ENCODE data around the gene TTC28. TPM values are rescaled to one million over a fixed set of nuclear protein-coding genes. Genes with fewer than 3 reads are reported as not detected.

The TTC28 gene
- total RNA-seq, 1 donor from 2014 or later: 16.4 TPM

DNA sequence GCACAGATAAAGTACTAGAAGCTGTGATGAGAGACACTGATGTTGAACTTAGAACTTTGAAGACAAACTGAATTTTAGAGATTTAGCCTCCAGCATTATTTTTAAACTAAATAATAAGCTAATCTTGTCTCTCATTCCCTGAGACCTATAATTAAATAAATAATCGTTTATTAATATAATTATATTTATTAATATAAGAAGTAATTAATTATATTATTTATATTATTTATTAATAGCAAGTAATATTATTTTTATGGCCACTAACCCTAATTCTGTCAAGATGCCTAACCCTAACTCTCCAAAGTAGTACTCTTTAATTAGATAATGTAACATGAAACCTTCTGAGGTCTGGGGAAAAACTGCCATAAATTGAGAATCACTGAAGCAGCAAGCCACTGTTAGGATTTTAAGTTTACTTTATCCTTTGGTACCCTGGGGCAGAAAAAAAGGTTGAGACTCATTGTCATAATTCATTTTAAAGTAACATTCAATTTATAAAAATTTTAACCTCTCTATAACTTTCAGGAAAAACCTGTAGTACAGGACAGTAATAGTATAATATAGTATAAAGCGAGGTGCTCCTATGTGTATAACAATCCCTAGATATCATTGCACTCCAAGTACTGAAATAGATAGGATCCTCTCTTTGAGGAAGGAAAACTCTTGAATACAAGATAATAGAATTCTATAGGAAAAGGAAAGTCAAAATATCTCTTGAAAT, 85.4 kb downstream of the TTC28 start:
- no peaks in the 10 kb centered on the region for H3K27me3 ChIP-seq (ENCODE audit: low read depth)
- H3K9me3 ChIP-seq (replicated peaks): no peaks in the 10 kb centered on the region
- no peak overlapping the region for H3K4me3 ChIP-seq
- DNase-seq: no peak
- peaks cover 10% of the 10 kb centered on the region for H3K4me1 ChIP-seq
- intact Hi-C loops (cut with micrococcal nuclease): loop anchor here (2.0 kb wide), 1 partner anchor 543 kb away; no protein-coding TSS in a partner anchor
- no peak overlapping the region for H3K27ac ChIP-seq (replicated peaks)
- H3K36me3 ChIP-seq: no peaks in the 10 kb centered on the region
- TF ChIP-seq, protein P1, sequence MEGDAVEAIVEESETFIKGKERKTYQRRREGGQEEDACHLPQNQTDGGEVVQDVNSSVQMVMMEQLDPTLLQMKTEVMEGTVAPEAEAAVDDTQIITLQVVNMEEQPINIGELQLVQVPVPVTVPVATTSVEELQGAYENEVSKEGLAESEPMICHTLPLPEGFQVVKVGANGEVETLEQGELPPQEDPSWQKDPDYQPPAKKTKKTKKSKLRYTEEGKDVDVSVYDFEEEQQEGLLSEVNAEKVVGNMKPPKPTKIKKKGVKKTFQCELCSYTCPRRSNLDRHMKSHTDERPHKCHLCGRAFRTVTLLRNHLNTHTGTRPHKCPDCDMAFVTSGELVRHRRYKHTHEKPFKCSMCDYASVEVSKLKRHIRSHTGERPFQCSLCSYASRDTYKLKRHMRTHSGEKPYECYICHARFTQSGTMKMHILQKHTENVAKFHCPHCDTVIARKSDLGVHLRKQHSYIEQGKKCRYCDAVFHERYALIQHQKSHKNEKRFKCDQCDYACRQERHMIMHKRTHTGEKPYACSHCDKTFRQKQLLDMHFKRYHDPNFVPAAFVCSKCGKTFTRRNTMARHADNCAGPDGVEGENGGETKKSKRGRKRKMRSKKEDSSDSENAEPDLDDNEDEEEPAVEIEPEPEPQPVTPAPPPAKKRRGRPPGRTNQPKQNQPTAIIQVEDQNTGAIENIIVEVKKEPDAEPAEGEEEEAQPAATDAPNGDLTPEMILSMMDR (IDR thresholded peaks at IDR 0.05; ENCODE audit: borderline replicate concordance): no peak

DNA sequence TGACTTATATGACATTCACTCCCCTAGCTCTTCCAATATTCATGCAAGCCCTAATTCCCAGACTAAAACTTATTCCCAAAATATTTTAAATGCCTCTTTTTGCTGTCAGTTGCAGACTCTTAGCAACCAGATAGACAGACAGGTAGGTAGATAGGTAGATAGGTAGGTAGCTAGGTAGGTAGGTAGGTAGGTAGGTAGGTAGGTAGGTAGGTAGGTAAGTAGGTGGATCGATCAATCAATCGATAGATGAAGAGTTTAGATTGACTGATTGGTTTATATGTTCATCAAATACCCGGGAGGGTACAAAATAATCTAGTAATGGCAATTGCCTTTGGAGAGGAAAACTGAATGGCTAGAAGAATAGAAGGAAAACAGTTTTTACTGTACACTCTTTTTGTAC, 86.3 kb downstream of the TTC28 start:
- no peak for DNase-seq
- H3K9me3 ChIP-seq (replicated peaks): no peaks in the 10 kb centered on the region
- H3K27ac ChIP-seq (replicated peaks): no peak overlapping the region
- intact Hi-C loops (cut with micrococcal nuclease): no loop called here
- H3K36me3 ChIP-seq: no peaks in the 10 kb centered on the region
- TF ChIP-seq, protein P1 (IDR thresholded peaks at IDR 0.05; ENCODE audit: borderline replicate concordance): no peak
- no peak overlapping the region for H3K4me3 ChIP-seq
- peaks cover 10% of the 10 kb centered on the region for H3K4me1 ChIP-seq
- H3K27me3 ChIP-seq (ENCODE audit: low read depth): no peaks in the 10 kb centered on the region

DNA sequence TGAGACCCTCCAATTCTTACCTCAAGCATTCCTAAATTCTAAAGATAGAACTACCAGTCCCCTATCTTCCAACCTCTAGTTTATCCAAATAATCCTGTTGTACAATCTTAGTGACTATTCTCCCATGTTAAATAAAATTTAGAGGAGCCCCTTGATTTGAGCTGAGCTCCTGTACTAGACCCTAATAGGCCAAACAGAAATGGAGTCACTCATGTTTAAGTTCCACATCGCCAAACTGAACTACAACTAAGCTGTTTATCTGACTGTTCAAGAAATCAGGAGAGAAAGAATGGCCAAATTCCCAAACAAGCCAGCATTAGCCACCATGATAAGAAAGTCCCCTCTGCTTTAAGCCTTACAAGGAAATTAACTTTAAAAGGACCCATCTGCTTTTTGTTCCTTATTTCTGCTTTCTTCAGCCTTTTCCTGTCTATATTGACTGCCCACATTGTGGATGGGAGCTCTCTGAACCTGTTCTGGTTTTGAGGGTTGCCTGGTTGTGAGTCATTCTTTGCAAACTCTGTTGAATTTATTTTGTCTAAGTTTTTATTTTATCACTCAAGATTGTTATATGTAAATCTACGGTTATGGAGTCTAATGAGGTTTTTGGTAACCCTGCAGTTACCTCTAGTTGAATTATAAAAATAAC, 90.4 kb downstream of the TTC28 start:
- H3K9me3 ChIP-seq (replicated peaks): no peaks in the 10 kb centered on the region
- intact Hi-C loops (cut with micrococcal nuclease): loop anchor here (10.0 kb wide), 1 partner anchor 134 kb away; no protein-coding TSS in a partner anchor
- TF ChIP-seq, protein P1 (IDR thresholded peaks at IDR 0.05; ENCODE audit: borderline replicate concordance): no peak
- no peak overlapping the region for H3K27ac ChIP-seq (replicated peaks)
- peaks cover under 1% of the 10 kb centered on the region for H3K4me1 ChIP-seq
- no peak for DNase-seq
- H3K36me3 ChIP-seq: no peaks in the 10 kb centered on the region
- H3K4me3 ChIP-seq: no peak overlapping the region
- H3K27me3 ChIP-seq (ENCODE audit: low read depth): no peaks in the 10 kb centered on the region

DNA sequence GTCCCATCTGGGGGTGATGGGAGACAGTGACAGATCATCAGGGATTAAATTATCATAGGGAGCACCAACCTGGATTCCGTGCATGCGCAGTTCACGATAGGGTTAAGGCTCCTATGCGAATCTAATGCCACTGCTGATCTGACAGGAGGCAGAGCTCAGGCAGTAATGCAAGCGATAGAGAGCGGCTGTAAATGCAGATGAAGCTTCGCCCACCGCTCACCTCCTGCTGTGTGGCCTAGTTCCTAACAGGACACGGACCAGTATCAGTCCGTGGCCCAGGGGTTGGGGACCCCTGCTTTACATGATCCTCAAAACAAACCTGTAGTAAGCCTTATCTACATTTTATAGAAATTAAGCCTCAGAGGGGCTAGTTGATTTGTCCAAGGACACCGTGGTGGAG, 94.3 kb downstream of the TTC28 start:
- H3K4me1 ChIP-seq: peaks cover 4% of the 10 kb centered on the region
- intact Hi-C loops (cut with micrococcal nuclease): loop anchor here (10.0 kb wide), 1 partner anchor 131 kb away; no protein-coding TSS in a partner anchor

DNA sequence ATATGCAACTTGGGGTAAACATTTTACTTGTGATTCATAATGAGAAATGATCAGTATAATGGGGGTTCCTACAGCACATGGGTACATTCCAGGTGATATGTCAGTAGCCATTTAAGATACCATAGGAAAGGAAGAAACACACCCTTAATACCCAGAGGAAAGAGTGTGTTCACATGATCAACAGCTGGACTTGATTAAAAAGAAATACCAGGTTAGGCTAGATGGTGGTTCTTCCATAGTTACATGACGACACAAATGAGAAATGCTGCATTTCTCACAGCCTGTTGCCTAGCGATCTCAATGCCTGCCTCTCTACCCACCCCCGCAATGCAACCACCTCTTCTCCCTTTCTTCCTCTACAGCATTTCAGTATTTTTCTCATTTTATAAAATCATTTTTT, 96.8 kb downstream of the TTC28 start:
- TF ChIP-seq, protein P1 (IDR thresholded peaks at IDR 0.05; ENCODE audit: borderline replicate concordance): no peak
- Histone ChIP-seq H3K4me3 (no peak overlapping the region), H3K27ac (replicated peaks) (no peak overlapping the region), H3K36me3 (no peaks in the 10 kb centered on the region), H3K4me1 (peaks cover 4% of the 10 kb centered on the region), H3K9me3 (replicated peaks) (no peaks in the 10 kb centered on the region), H3K27me3 (ENCODE audit: low read depth) (no peaks in the 10 kb centered on the region)
- intact Hi-C loops (cut with micrococcal nuclease): loop anchor here (10.0 kb wide), 1 partner anchor 128 kb away; no protein-coding TSS in a partner anchor
- no peak for DNase-seq

More for the DNA sequence above, 94.3 kb downstream of the TTC28 start:
- Histone ChIP-seq H3K4me3 (no peak overlapping the region), H3K36me3 (no peaks in the 10 kb centered on the region), H3K9me3 (replicated peaks) (no peaks in the 10 kb centered on the region), H3K27ac (replicated peaks) (no peak overlapping the region), H3K27me3 (ENCODE audit: low read depth) (no peaks in the 10 kb centered on the region)
- DNase-seq: no peak
- TF ChIP-seq, protein P1 (IDR thresholded peaks at IDR 0.05; ENCODE audit: borderline replicate concordance): no peak

Measured in left ventricle myocardium inferior (tissue), 1 donor.